H54 (cell line): ENCODE measurements around the gene LCN6.
A peak's percentile ranks its signal among the peaks of the same experiment; 100 is the strongest.

Experiments
- DNase-seq: peaks from one replicate; pipeline ENCODE4 v3.0.0; 2011; ENCODE audit warnings: low spot score, mixed read lengths; ENCODE audit not compliant: insufficient read length
- FAIRE-seq: peaks from 3 replicates; lab custom pipeline; 2011; peaks lifted over from hg19 to GRCh38; lab: Jason Lieb, UNC
- POLR2A ChIP-seq: IDR thresholded peaks from 2 replicates; pipeline ENCODE4 v1.6.1; 2011; ENCODE audit warnings: low read depth, mild to moderate bottlenecking, low read length

Gene LCN6

GRCh38 chr9:136724772-136725171 lies 23.6 kb downstream of the LCN6 start:
- no peak for DNase-seq
- TF ChIP-seq POLR2A, result no peak
- no peak for FAIRE-seq

- no peak for FAIRE-seq
- DNase-seq, result no peak
- TF ChIP-seq POLR2A, result no peak
Measured at GRCh38 chr9:136723989-136724388, 24.3 kb downstream of the LCN6 start.

DNA sequence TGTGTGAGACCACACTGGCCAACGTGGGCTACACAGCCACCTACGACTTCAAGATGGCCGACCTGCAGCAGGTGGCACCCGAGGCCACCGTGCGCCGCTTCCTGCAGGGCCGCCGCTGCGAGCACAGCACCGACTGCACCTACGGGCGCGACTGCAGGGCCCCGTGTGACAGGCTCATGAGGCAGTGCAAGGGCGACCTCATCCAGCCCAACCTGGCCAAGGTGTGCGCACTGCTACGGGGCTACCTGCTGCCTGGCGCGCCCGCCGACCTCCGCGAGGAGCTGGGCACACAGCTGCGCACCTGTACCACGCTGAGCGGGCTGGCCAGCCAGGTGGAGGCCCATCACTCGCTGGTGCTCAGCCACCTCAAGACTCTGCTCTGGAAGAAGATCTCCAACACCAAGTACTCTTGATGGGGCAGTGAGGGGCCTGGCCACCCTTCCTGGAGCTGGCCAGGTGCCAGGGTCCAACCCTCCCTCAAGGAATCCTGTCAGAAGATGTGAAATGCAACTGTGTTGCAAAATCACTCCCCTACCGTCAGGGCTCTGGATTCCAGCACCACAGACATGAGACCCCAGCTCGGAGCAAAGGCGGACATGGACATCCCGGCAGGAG lies 24.9 kb downstream of the LCN6 start:
- FAIRE-seq, result no peak

GRCh38 chr9:136722969-136723356 lies 25.4 kb downstream of the LCN6 start:
- FAIRE-seq (no peak), DNase-seq (no peak)
- 0 out of 2 replicates have a peak, but pooled peaks have one; percentile 3 for TF ChIP-seq POLR2A

More for the DNA sequence above, 24.9 kb downstream of the LCN6 start:
- DNase-seq, result no peak
- no peak for TF ChIP-seq POLR2A

DNA sequence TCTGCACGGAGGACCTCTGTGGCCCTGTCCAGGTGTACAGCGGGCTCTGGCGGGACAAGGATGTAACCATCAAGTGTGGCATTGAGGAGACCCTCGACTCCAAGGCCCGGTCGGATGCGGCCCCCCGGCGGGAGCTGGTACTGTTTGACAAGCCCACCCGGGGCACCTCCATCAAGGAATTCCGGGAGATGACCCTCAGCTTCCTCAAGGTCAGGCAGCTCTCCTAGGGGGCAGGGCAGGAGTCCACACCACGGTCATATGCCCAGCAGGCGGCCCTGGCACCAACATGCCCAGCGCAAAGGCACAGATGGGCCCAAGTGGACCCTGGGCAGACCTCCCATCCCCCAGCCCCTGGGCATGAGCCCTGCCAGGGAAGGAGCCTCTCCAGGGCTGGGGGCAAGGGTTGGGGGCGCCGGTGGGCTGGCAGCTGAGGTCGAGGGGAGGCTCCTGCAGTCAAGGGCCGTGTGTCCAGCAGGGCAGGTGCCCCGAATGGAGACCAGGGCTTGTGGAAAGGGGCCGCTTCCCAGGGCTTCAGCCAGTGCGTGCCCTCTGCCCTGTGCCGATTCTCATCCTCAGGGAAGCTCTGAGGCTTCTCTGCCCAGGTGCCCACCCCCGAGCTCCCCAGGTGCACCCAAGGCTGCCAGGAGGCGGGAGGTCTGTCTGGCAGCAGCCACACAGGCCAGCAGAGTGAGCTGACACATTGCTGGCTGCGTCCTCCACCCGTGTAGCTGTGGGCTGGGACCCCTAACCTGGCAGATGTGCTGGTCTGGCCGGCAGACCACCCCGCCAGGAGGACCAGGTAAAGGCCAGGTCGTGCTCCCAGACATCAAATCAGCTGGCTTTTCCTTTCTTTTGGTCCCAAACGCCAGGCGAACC lies 26.0 kb downstream of the LCN6 start:
- FAIRE-seq (no peak), DNase-seq (no peak)
- TF ChIP-seq POLR2A, result peak; percentile 34; the same call in 1 of the 2 replicates

GRCh38 chr9:136721339-136722092 lies 26.8 kb downstream of the LCN6 start:
- FAIRE-seq, result no peak
- peak; percentile 94 for DNase-seq
- no peak for TF ChIP-seq POLR2A

- DNase-seq, result no peak
- no peak for TF ChIP-seq POLR2A
- FAIRE-seq, result no peak
Measured at GRCh38 chr9:136720898-136721338, 27.4 kb downstream of the LCN6 start.

DNA sequence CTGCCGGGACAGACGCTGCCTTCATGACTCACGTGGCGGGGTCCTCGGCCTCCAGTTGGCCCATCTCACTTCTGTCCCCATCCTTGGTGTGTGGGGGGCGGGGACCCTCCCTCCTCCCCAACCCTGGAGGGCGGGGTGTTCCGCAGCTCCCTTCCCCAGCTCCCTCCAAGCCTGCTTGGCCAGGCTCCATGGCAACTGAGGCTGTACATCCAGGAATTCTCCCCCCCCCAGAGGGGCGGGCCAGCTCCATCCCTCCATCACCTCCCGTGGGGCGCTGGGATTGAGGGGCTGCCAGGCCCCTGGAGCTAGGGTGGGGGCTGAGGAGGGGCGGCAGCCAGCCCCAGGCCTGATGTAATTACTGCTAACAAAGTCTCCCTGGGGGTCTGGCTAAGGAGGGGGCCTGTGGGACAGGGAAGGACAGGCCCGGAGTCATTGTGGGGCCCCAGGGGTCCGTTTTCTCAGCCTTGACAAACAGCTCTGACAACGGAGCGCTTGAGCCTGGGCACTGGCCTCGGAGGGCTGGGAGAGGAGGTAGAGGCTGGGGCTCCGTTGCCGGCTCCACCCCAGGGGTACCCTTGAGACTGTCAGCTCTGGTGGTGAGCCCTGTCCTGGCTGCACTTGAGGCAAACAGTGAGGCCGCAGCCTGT lies 28.0 kb downstream of the LCN6 start:
- FAIRE-seq (no peak), DNase-seq (no peak)

DNA sequence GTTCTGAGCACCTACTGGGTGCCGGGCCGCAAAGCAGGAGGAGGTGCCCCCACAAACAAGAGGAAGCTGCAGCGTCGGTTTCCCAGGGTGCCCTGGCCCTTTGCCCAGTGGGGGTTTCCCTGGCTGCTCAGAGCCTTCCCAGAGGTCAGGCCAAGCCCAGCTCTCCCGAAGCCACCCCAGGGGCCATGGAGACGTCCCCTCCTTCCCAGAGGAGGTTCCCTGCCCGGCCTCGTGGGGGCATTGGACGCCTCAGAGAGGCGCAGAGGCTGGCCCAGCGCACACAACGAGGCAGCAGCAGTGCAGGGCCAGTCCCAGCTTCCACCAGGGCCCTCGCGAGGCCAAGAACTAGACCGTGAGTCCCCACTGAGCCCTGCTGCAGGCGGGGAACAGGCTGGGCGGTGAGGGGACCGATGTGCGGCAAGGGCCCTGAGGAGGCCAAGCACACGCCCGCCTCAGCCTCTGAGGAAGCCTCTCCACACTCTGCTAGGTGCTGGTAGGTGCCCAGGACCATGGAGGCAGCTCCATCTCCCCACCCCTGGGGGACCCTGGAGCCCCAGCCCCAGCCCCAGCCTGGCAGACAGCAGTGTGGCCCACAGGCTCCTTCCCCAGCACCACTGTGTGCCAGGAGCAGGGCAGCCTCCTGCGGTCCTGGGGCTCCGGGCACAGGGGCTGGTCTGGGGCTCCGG lies 29.0 kb downstream of the LCN6 start:
- no peak for DNase-seq
- FAIRE-seq, result no peak
- no peak for TF ChIP-seq POLR2A

More for the DNA sequence above, 28.0 kb downstream of the LCN6 start:
- TF ChIP-seq POLR2A, result no peak

- FAIRE-seq (no peak), DNase-seq (no peak)
- TF ChIP-seq POLR2A, result no peak
Measured at GRCh38 chr9:136718345-136719194, 29.8 kb downstream of the LCN6 start.

DNA sequence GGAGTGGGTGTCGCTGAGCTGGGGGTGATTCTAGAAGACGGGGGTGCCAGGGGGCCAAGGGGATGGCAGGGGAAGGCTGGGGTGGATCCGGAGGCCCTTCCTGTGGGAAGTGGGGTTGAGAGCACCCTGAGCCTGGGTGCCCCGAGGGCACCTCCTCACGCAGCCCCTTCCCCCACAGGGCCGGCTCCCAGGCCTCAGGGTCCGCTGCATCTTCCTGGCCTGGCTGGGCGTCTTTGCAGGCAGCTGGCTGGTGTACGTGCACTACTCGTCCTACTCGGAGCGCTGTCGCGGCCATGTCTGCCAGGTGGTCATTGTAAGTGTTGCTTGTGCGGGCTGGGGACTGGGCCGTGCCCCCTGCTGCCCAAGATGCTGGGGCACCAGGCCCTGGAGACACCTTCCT lies 30.9 kb downstream of the LCN6 start:
- no peak for FAIRE-seq
- TF ChIP-seq POLR2A, result no peak
- DNase-seq, result no peak

DNA sequence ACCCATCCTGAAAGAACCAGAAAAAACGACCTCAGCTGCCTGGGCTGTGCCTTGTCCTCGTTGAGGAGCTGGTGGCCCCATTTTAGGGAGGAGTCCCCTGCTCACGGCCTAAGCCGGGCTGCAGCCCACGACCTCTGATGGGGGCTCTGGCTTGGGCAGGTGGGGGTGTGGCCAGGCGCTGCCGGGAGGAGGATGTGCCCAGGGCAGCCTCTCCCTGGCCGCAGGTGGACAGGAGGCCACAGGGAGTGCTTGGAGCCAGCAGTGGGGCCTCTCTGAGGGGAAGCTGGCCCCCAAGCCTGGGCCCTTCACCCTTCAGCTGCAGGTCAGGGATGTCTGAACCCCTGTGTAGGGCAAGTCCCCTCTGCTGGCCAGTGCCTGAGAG lies 33.4 kb downstream of the LCN6 start:
- FAIRE-seq (no peak), DNase-seq (no peak)
- no peak for TF ChIP-seq POLR2A
